LNCaP clone FGC (cell line): ENCODE data around the gene BICD2.

Source experiments
- DNase-seq: peaks from one replicate; pipeline ENCODE4 v3.0.0-alpha.2; 2011; ENCODE audit warnings: low read depth
- H3K4me3 ChIP-seq: 2 replicates; pipeline ENCODE4 v1.5.1; 2011; ENCODE audit warnings: mild to moderate bottlenecking, low read depth, low read length, control low read depth
- TF ChIP-seq, protein P1 (sequence below): IDR thresholded peaks from 2 replicates; pipeline ENCODE4 v1.5.1; 2012; ENCODE audit warnings: mild to moderate bottlenecking; ENCODE audit not compliant: control insufficient read depth, insufficient read depth; ENCODE audit errors: extremely low read depth

The BICD2 gene

DNA sequence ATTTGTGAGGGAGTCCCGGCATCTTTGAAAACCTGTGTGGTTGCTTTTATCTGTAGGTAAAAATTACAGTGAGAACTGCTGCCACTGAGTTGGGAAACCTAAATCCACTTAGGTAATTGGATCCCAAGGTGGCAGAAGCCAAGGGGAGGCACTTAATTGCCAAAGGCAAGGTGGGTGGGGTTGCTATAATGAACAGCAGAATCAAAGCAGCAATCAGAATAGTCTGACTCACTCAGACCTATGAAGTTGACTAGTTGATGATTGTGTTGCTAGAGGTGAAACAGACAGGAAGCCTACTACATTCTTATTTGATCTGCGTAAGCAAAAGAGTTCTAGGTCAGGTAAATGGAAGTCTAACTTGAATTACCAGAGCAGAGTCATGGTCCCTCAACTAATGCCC, 17.3 kb upstream of the BICD2 start:
- no peak for DNase-seq
- TF ChIP-seq, protein P1, sequence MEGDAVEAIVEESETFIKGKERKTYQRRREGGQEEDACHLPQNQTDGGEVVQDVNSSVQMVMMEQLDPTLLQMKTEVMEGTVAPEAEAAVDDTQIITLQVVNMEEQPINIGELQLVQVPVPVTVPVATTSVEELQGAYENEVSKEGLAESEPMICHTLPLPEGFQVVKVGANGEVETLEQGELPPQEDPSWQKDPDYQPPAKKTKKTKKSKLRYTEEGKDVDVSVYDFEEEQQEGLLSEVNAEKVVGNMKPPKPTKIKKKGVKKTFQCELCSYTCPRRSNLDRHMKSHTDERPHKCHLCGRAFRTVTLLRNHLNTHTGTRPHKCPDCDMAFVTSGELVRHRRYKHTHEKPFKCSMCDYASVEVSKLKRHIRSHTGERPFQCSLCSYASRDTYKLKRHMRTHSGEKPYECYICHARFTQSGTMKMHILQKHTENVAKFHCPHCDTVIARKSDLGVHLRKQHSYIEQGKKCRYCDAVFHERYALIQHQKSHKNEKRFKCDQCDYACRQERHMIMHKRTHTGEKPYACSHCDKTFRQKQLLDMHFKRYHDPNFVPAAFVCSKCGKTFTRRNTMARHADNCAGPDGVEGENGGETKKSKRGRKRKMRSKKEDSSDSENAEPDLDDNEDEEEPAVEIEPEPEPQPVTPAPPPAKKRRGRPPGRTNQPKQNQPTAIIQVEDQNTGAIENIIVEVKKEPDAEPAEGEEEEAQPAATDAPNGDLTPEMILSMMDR = no peak
- H3K4me3 ChIP-seq = no peak overlapping the region

DNA sequence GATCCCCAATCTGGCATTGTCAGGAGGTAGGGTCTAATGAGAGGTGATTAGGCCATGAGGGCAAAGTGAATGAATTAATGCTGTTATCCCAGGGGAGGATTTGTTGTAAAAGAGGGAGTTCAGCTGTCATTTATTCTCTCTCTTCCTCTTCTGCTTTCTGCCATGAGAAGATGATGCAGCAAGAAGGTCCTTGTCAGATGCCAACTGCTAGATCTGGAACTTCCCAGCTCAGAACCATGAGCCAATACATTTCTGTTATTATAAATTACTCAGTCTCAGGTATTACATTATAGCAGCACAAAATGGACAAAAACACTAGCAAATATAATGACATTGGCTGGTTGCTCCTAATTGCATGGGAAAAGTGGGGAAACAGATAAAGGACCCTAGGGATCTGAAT, 15.6 kb upstream of the BICD2 start:
- H3K4me3 ChIP-seq = no peak overlapping the region
- TF ChIP-seq, protein P1 = no peak
- DNase-seq = no peak

DNA sequence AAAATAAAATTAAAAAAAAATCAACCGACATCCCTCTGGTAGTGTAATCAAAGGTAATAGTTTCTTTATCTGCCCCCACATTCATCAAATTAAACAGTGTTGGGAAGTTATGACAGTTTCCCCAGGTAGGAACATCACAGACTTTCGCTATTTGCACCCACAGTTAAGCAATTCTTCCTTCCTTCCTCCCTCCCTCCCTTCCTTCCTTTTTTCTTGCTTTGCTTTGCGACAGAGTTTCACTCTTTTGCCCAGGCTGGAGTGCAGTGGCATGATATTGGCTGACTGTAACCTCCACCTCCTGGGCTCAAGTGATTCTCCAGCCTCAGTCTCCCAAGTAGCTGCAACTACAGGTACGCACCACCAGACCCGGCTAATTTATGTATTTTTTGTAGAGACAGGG, 10.8 kb upstream of the BICD2 start:
- DNase-seq = no peak
- TF ChIP-seq, protein P1 = no peak
- no peak overlapping the region for H3K4me3 ChIP-seq

DNA sequence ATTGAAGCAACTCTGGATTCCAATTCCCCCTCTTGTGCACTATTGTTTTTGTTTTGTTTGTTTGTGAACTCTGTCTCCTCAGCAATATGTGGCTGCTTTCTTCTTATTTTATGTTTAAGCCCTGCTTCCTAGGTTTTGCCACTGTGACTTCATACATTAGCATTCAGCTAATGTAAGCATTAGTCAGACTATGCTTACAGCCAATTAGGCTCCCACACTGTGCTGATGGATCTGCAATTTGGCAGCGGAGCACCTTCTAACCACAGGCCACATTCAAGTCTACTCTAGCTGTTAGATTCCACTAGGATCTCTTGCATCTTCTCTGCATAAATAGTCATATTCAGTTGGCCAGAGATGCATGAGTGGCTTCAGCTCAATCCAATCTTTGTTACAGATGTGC, 9.6 kb upstream of the BICD2 start:
- H3K4me3 ChIP-seq = no peak overlapping the region
- TF ChIP-seq, protein P1 = no peak
- DNase-seq = no peak

DNA sequence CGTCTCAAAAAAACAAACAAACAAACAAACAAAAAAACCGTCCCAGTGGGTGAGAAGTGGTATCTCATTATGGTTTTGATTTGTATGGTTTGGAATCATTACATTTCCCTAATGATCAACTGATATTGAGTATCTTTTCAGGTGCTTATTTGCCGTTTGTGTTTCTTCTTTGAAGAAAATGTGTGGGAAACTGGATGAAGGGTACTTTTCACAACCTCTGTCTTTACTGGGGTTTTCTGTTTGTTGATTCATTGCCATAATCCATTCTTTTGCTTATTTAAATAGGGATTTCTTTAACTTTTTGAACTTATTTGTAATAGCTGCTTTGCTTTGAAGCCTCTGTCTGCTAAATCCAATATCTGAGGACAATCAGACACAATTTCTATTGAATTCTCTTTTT, 9.2 kb upstream of the BICD2 start:
- TF ChIP-seq, protein P1 = no peak
- no peak overlapping the region for H3K4me3 ChIP-seq
- no peak for DNase-seq

DNA sequence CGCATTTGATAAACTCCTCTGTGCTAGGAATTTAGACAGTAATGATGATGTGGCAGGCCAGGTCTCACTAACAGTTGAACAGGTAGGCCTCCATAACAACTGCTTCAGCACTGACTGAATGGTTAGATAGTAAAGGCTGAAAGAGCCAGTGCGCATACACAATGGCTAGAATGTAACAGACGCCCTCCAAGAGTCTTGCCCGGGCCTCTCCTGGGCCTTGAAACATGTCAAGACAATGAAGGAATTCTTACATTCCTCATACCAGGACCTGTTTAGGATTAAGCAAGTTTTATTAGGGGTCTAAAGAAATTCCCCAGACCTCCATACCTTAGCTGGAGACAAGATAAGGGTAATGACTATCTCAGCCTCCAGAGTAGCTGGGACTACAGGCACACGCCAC, 6.7 kb upstream of the BICD2 start:
- DNase-seq = no peak
- TF ChIP-seq, protein P1 = no peak

DNA sequence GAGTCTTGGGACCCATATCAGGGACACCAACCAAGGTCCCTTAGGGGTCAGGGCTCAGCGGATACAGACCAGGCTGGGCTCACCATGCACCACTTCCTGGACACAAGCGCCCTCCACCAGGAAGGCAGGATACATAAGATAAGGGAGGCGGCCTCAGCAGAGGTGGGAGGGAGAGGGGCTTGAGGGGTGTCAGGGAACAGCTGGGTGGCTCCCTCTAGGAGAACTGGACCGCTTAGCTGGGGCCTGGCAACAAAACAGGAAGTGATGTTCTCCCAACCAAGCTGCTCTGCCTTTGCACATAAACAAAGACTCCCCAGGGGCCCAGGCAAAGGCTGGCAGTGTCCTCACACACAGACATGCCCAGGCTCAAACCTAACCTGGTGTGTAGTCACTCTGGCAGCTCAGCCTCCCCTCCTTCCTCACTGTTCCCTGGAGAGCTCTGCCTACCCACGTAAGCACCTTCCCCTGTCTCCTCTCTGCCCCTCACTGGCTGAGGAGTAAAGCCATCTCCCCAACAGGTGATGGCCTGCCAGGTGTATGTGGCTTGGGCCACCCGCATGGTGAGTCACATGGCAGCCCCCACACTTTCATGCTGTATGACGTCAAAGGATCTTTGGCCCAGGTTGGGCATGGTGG, 5.8 kb upstream of the BICD2 start:
- DNase-seq = no peak
- no peak overlapping the region for H3K4me3 ChIP-seq
- TF ChIP-seq, protein P1 = no peak

More for the DNA sequence above, 6.7 kb upstream of the BICD2 start:
- H3K4me3 ChIP-seq = no peak overlapping the region
